Activated CD4-positive, CD25-positive, alpha-beta regulatory T cell treated with anti-CD3 and anti-CD28 coated beads, Interleukin-2, amount 50 U/mL, for 24 hours (primary cell): Measurements from ENCODE around the gene LEFTY2.
A peak's percentile ranks its signal among the peaks of the same experiment; 100 is the strongest.

Experiments used
- ATAC-seq, 2 donors: fragments of 150-1000 bp; cut with Tn5 transposase; one replicate each; pipeline ENCODE4 v1.10.0; 2021; ENCODE audit warnings: mild to moderate bottlenecking in 1 of 2, moderate library complexity in 1 of 2

LEFTY2 gene

GRCh38 chr1:225928186-225929175, 12.5 kb downstream of the LEFTY2 start:
- ATAC-seq, result no peak

- ATAC-seq, result no peak
Observed at GRCh38 chr1:225926551-225927113, 14.4 kb downstream of the LEFTY2 start.

DNA sequence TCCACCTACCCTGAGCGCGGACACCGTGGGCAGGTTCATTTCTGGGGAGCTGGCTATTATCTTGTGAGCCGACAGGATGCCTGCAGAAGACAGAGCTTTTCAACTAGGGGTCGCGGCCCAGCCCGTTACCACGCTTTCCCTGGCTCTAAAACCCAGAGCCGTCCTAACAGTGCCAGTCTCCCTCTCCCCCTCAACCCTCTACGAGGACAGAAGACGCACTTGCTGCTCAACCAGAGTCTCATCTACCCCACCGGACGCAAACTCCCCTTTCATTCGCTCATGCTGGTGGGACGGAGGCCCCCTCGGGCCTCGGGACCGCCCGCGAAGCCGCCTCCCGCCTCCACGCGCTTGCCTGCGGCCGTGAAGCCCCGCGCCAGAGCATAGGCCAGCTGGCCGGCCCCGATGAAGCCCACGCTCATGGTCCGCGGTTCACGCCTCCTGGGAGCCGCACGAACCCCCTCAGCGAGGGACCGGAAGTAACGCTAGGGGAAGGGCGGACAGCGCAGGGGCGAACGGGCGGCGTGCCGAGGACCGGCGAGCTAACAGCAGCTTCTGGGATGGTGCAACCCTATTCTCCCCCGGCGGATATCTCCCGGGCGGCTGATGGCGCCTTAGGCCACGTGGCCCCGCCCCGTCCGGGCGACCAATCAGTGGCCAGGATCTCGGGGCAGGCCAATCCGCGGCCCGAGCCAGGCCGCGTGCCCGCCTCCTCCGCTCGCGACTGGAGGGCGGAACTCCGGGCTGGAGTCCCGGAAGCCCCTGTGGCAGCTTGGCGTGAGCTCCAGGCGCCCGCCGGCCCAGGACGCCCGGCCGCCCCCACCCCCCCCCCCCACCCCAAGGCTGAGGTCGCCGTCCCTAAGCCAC, 17.1 kb downstream of the LEFTY2 start, which contains the start of gene PYCR2:
PYCR2 (minus strand) TSS at position 559 of the 864 bp plus-strand sequence; CDS start at position 419, 140 bp downstream.
- ATAC-seq, result peak; percentile 96 to 98

DNA sequence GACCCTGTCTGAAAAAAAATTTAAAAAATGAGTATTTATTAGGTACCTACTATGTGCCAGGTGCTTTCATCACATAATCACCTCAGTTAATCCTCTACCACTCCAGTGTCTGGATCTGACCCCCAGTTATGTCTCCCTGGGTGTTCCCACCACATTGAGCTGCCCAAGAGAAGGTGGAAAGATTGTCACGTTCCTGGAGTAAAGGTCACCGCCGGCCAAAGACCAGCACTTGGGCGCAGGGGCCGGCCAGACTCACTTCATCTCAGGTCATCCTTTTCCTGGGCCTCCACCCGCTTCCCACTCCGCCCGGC, 17.7 kb downstream of the LEFTY2 start:
- no peak for ATAC-seq

DNA sequence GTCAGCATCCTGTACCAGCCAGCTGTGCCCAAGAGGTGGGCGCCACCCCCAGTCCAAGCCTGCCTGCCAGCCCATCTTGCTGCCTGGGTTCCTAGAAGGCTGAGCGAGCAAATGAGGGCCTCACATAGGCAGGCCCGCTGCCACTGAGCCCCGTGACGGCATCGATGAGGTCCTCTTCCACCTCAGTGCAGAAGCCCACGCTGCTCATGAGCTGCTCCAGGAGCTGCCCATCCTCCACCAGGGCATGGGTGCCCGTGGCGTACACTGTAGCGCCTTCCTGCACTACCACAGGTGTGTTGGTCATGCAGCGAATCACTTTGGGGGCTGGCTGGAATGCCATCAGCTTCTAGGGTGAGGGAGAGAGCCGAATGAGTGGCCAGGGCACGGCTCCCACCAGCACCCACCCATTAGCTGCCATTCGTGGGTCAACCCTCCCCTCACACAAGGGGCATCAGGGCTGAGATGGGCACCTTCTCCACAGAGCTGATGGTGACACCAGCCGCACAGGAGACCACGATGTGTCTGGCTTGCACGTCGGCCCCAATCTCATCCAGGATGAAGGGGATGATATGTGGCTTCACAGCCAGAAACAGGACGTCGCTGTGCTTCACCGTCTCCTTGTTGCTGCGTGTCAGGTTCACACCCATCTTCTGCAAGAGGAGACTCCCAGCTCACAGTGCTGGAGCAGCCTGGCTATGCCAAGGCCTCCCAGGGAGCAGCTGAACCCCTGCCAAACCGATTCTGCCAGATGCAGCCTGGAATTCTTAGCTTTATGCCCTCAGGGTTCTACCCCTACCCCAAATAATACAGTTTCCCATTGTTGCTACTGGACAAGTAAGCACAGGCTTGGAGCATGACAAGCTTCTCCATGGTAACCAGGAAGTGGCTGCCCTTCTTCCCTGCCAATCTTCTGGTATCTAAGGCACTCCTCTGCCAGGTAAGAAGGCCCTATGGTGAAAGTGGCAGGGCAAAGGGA, 19.0 kb downstream of the LEFTY2 start:
- no peak for ATAC-seq

DNA sequence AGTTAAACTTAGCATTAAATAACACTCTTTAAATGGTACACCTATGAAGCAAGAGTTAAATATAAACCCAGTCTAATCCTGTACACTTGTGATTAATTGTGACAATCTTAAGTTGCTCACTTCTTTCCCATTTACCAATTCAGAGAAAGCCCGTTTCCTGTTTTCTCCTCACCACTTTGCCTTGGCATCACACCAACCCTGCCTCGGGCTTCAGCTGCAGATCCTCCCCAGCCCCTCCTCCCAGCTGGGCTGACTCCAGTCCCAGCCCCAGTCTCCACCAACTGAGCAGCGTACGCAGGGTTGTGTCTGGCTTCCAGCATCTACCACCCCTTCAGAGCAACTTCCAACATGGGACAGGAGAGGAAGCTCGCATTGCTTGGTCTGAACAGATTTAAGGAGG, 21.1 kb downstream of the LEFTY2 start:
- no peak for ATAC-seq

DNA sequence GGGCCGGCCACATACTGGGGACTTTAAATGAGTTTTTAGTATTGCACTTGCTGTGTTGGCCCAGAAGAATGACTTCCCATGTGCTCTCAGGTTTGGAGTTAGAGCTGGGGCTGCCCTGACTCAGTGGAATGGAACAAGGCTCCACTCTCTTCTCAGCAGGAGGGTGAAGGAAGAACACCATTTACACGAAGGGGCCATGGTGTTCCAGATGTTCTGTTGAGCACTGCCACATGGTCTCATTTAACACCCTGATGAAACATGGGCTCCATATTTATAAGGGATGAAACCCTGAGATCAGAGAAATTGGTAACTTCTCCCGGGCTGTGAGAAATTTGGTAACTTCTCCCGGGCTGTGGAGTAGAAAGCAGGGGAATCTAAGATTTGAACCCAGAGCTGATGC, 22.7 kb downstream of the LEFTY2 start:
- no peak for ATAC-seq

DNA sequence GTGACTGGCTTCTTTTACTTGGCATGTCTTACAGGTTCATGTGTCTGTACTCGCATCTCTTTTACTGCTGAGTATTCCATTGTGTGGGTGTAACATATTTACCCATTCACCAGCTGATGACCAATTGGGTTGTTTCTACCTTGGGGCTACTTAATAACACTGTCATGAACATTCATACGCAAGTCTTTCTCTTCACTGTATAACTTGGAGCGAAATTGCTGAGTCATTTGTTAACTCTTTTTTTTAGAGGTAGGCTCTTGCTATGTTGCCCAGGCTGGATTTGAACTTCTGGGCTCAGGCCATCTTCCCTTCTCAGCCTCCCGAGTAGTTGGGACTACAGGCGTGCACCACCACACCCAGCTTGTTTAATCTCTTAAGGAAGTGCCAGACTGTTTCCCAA, 23.5 kb downstream of the LEFTY2 start:
- no peak for ATAC-seq

- no peak for ATAC-seq
Observed at GRCh38 chr1:225917101-225917500, 23.9 kb downstream of the LEFTY2 start.

- no peak for ATAC-seq
Observed at GRCh38 chr1:225915538-225915991, 25.5 kb downstream of the LEFTY2 start.

GRCh38 chr1:225914947-225915346, 26.1 kb downstream of the LEFTY2 start:
- no peak for ATAC-seq

- no peak for ATAC-seq
Observed at GRCh38 chr1:225914391-225914790, 26.6 kb downstream of the LEFTY2 start.

DNA sequence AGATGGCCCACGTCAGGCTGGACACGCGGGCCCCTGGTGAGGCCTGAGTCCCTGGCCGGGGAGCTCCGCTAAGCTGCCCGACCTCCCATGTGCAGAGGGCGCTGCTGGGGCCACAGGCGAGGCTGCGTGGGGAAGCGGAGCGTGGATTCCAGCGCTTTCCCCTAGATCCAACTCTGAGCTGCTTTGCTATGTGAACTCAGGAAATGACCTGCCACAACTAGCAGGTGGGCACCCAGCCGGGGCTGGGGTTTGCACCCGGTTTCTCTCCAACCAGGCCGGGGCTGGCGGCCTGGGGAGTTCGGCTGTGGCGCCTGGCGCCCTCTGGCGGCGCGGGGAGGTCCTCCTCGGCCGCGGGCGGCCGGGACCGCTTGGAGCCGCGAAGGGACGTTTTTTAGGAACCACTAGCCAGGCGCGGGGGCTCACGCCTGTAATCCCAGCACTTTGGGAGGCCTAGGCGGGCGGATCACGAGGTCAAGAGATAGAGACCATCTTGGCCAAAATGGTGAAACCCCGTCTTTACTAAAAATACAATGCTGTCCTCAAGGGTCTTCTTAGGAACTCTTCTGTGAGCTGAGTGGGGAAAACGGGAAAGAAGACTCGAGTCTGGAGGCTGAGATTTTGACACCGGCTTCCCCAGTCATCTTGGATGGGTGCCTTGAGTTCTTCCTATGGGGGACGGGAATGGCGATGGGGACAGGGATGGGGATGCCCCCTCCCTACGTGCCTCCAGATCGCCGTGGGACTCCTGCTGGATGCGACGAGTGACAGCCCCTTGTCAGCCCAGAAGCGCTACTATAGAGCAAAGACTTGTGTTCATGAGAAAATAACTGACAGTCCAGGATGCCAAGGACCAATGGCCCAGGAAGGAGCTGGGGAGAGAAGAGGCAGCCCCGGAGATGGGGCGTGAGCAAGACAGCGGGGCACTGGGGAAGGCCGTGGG, 29.6 kb downstream of the LEFTY2 start:
- ATAC-seq, result peak; percentile 85 to 88

GRCh38 chr1:225909477-225909876, 31.5 kb downstream of the LEFTY2 start:
- no peak for ATAC-seq

GRCh38 chr1:225908773-225909172, 32.2 kb downstream of the LEFTY2 start:
- ATAC-seq, result no peak

GRCh38 chr1:225908013-225908640, 32.9 kb downstream of the LEFTY2 start:
- ATAC-seq, result no peak

DNA sequence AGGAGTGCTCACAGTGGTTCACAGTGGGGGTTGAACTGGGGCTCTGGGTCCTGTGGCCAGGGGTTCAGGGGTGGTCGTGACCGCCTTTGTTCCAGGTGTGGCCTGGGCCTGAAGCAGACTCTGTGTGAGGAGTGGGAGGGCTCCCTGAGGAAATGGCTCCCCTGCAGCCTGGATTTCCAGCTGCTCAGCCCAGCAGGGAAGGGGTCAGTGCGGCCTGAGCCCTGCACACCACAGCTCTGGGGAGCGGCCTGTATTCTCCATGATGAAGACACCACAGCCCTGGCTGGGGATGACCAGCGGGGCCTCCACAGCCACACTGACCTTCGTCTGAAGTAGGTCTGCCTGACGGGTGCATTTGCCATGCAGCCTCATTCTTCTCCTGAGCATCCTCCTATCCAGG, 33.7 kb downstream of the LEFTY2 start:
- ATAC-seq, result no peak

DNA sequence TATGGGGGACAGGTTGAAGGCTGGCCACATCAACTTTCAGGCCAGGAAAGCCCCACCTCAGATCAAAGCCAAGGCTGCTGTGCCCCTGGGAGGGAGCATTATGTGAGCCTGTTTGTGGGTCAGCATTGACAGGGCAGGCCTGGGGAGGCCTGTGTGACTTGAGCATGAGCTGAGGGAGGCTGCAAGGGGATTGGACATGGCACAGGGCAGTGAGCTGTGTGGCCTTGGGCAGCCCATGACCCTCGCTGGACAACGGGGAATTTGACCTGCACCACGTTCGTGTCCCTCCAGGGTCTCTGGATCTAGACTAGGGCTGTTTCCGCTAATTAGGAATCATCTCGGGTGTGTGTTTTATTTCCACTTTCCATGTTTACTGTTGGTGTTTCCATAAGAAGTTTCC, 34.6 kb downstream of the LEFTY2 start:
- ATAC-seq, result no peak

GRCh38 chr1:225903623-225904022, 37.4 kb downstream of the LEFTY2 start:
- ATAC-seq, result no peak
